HepG2 (cell line): ENCODE data around the gene ZCCHC3. TPM values are rescaled to one million over a fixed set of nuclear protein-coding genes. Genes with fewer than 3 reads are reported as not detected.

Experiments used
- ARNT2 ChIP-seq: sonication (generic); formaldehyde crosslinking; IDR thresholded peaks from 2 replicates; pipeline ENCODE4 v1.8.0; 2022; ENCODE audit warnings: mild to moderate bottlenecking, low read depth, missing genetic modification reagents, moderate library complexity
- CC2D1A ChIP-seq: sonication (generic); formaldehyde crosslinking; IDR thresholded peaks from 2 replicates; pipeline ENCODE4 v1.8.1; 2023; ENCODE audit warnings: mild to moderate bottlenecking, missing genetic modification reagents
- CEBPG ChIP-seq: IDR thresholded peaks from 2 replicates; pipeline ENCODE4 v1.6.1; 2016
- E2F1 ChIP-seq: sonication (generic); formaldehyde crosslinking; IDR thresholded peaks from 2 replicates; pipeline ENCODE4 v1.5.0; 2020; ENCODE audit warnings: missing genetic modification reagents
- FOXJ3 ChIP-seq: sonication (generic); formaldehyde crosslinking; IDR thresholded peaks from 2 replicates; pipeline ENCODE4 v1.4.0; 2020; ENCODE audit warnings: missing genetic modification reagents, mild to moderate bottlenecking, borderline replicate concordance
- FOXM1 ChIP-seq: sonication (generic); formaldehyde crosslinking; IDR thresholded peaks from 2 replicates; pipeline ENCODE4 v1.5.0; 2020; ENCODE audit warnings: missing genetic modification reagents
- GABPA ChIP-seq, 2 experiments: IDR thresholded peaks; 2 replicates each; pipeline ENCODE4 v1.6.1; 2011 to 2016; ENCODE audit warnings: low read depth in 2 of 2, low read length in 1 of 2, missing biosample characterization in 1 of 2, missing genetic modification characterization in 1 of 2
- HNRNPUL1 ChIP-seq: fragments of 200-400 bp; formaldehyde crosslinking; IDR thresholded peaks from 2 replicates; pipeline ENCODE4 v1.6.1; 2017; ENCODE audit warnings: low read depth, mild to moderate bottlenecking, low read length, moderate library complexity
- MAZ ChIP-seq, 2 experiments: sonication (generic) in 1 of 2; formaldehyde crosslinking in 1 of 2; IDR thresholded peaks; 2 replicates each; pipeline versions ENCODE4 v1.5.0 to v1.6.1; 2012 to 2020; ENCODE audit warnings: low read depth in 2 of 2, mild to moderate bottlenecking in 2 of 2, borderline replicate concordance in 1 of 2, improper control_type of control experiment in 1 of 2, low read length in 1 of 2, missing genetic modification reagents in 1 of 2, moderate library complexity in 1 of 2
- MIER2 ChIP-seq: IDR thresholded peaks from 2 replicates; pipeline ENCODE4 v1.6.1; 2016; ENCODE audit warnings: missing biosample characterization, missing genetic modification reagents
- NFYC ChIP-seq: IDR thresholded peaks from 2 replicates; pipeline ENCODE4 v1.6.1; 2016; ENCODE audit warnings: missing genetic modification reagents, missing compliant biosample characterization
- SCMH1 ChIP-seq: sonication (generic); formaldehyde crosslinking; IDR thresholded peaks from 2 replicates; pipeline ENCODE4 v1.9.0; 2021; ENCODE audit warnings: missing genetic modification reagents, mild to moderate bottlenecking, borderline replicate concordance
- SETDB1 ChIP-seq: sonication (generic); formaldehyde crosslinking; IDR thresholded peaks from 2 replicates; pipeline ENCODE4 v1.5.1; 2020; ENCODE audit warnings: missing genetic modification reagents, mild to moderate bottlenecking, borderline replicate concordance
- TEAD2 ChIP-seq: sonication (generic); formaldehyde crosslinking; IDR thresholded peaks from 2 replicates; pipeline ENCODE4 v1.9.0; 2021; ENCODE audit warnings: missing genetic modification reagents
- ZBTB21 ChIP-seq: sonication (generic); formaldehyde crosslinking; IDR thresholded peaks from 2 replicates; pipeline ENCODE4 v1.4.0; 2020; ENCODE audit warnings: missing genetic modification reagents
- ZEB1 ChIP-seq: IDR thresholded peaks from 2 replicates; pipeline ENCODE4 v1.6.1; 2012; ENCODE audit warnings: mild to moderate bottlenecking, low read depth, inconsistent platforms; ENCODE audit not compliant: insufficient replicate concordance
- ZKSCAN5 ChIP-seq: sonication (generic); formaldehyde crosslinking; IDR thresholded peaks from 2 replicates; pipeline ENCODE4 v1.5.1; 2020; ENCODE audit warnings: mild to moderate bottlenecking, missing genetic modification reagents
- ZNF335 ChIP-seq: sonication (generic); formaldehyde crosslinking; IDR thresholded peaks from 2 replicates; pipeline ENCODE4 v1.4.0; 2020; ENCODE audit warnings: missing genetic modification reagents
- ZNF513 ChIP-seq: sonication (generic); formaldehyde crosslinking; conservative IDR thresholded peaks from 2 replicates; pipeline ENCODE4 v1.5.0; 2020; ENCODE audit warnings: missing genetic modification reagents
- ZNF563 ChIP-seq: sonication (generic); formaldehyde crosslinking; IDR thresholded peaks from 2 replicates; pipeline ENCODE4 v1.8.0; 2022; ENCODE audit warnings: mild to moderate bottlenecking, moderate library complexity, missing genetic modification reagents
- ZNF569 ChIP-seq: sonication (generic); formaldehyde crosslinking; IDR thresholded peaks from 2 replicates; pipeline ENCODE4 v1.5.0; 2020; ENCODE audit warnings: mild to moderate bottlenecking, missing genetic modification reagents, moderate library complexity, borderline replicate concordance
- ZNF687 ChIP-seq: sonication (generic); formaldehyde crosslinking; IDR thresholded peaks from 2 replicates; pipeline ENCODE4 v1.5.1; 2020; ENCODE audit warnings: mild to moderate bottlenecking, missing genetic modification reagents, moderate library complexity
- ZNF792 ChIP-seq: IDR thresholded peaks from 2 replicates; pipeline ENCODE4 v1.6.1; 2016
- ZNF816 ChIP-seq: sonication (generic); formaldehyde crosslinking; IDR thresholded peaks from 2 replicates; pipeline ENCODE4 v1.8.0; 2022; ENCODE audit warnings: missing genetic modification reagents, mild to moderate bottlenecking, borderline replicate concordance
- polyA plus RNA-seq, 8 experiments: library from polyadenylated mRNA; depleted of rRNA in 3 of 8; stranded (reverse) in 7 of 8; unstranded in 1 of 8; fragments of >200 nt; fragmentation: Illumina TruSeq in 4 of 8; extraction: Trizol in 4 of 8; gene quantifications; 2 replicates each; pipeline versions ENCODE4 v1.2.1 to v1.2.3, GENCODE V29; 2011 to 2016; ENCODE audit warnings: low read depth in 4 of 8, missing spikeins in 1 of 8, mixed read lengths in 1 of 8; ENCODE audit not compliant: insufficient read depth in 1 of 8
- total RNA-seq, 5 experiments: library from RNA; depleted of rRNA; stranded (reverse); fragments of >200 nt; fragmentation: Illumina TruSeq; extraction: Trizol; gene quantifications; 2 replicates each; pipeline ENCODE4 v1.2.3, GENCODE V29; 2016; ENCODE audit warnings: low read depth in 1 of 5

The ZCCHC3 gene
- total and polyA plus RNA-seq, 2 of the 13 experiments (the other 11 are each of a cell fraction or from before 2014, with no cell fraction given): 46.6 to 63.0 TPM

- TF ChIP-seq FOXM1 (CRISPR knock-in tag) (no peak), ZNF513 (CRISPR knock-in tag) (no peak), ARNT2 (no peak), SCMH1 (CRISPR knock-in tag) (no peak), ZEB1 (no peak), ZNF335 (no peak; the same call in 1 of the 2 replicates), MIER2 (no peak), ZNF792 (no peak), CC2D1A (no peak), ZNF563 (no peak), ZNF569 (CRISPR knock-in tag) (no peak), E2F1 (no peak), CEBPG (CRISPR knock-in tag) (no peak), MAZ (IDR thresholded peaks at IDR 0.05; ENCODE audit: borderline replicate concordance, low read depth, low read length) (no peak), MAZ (CRISPR knock-in tag; IDR thresholded peaks at IDR 0.05; ENCODE audit: low read depth) (no peak), NFYC (no peak), HNRNPUL1 (no peak), TEAD2 (CRISPR knock-in tag) (no peak), ZNF816 (no peak), ZNF687 (CRISPR knock-in tag) (no peak), FOXJ3 (CRISPR knock-in tag) (no peak), SETDB1 (no peak), ZKSCAN5 (CRISPR knock-in tag) (no peak), GABPA (IDR thresholded peaks at IDR 0.05; ENCODE audit: low read depth, low read length) (no peak), GABPA (CRISPR knock-in tag; IDR thresholded peaks at IDR 0.05; ENCODE audit: low read depth) (no peak), ZBTB21 (CRISPR knock-in tag) (no peak)
Observed at GRCh38 chr20:328027-328974, 30.9 kb downstream of the ZCCHC3 start (continued).
